A673 (cell line): ENCODE data around the gene CYP4A22. TPM values are rescaled to one million over a fixed set of nuclear protein-coding genes. Genes with fewer than 3 reads are reported as not detected.
"Not testable (repeated sequence)": the region's sequence is repeated elsewhere in the genome, so short reads cannot be mapped to it uniquely, and the experiment has no call there.

Experiments used
- BruUV-seq: library from RNA; stranded (reverse); fragments of 400-500 nt; replicated peaks from 2 replicates; lab custom pipeline; 2021; lab: Mats Ljungman, UMichigan
- CTCF ChIA-PET: fragments of 300-600 bp; sonication (Branson Sonifier 250); formaldehyde crosslinking; loops from one replicate; lab custom pipeline; 2022; ENCODE audit warnings: antibody characterized with exemption; lab: Charles Lee
- POLR2A ChIA-PET: fragments of 300-600 bp; sonication (Branson Sonifier 250); formaldehyde crosslinking; loops from one replicate; lab custom pipeline; 2022; ENCODE audit warnings: antibody characterized with exemption; ENCODE audit not compliant: low non-redundant PET; lab: Charles Lee
- DNase-seq: peaks from one replicate; pipeline ENCODE4 v3.0.0-alpha.2; 2015; ENCODE audit warnings: low spot score
- H3K27ac ChIP-seq: fragments of 200-600 bp; sonication (generic); 2 replicates; pipeline ENCODE4 v1.5.1; 2016; ENCODE audit warnings: mixed run types, low read depth, mild to moderate bottlenecking, mixed read lengths, antibody characterized with exemption, low read length; ENCODE audit not compliant: poor library complexity, severe bottlenecking
- H3K27me3 ChIP-seq: fragments of 200-600 bp; sonication (generic); replicated peaks from 2 replicates; pipeline ENCODE4 v1.6.1; 2017; ENCODE audit warnings: mixed run types, low read depth, mild to moderate bottlenecking, mixed read lengths, antibody characterized with exemption, low read length; ENCODE audit not compliant: insufficient read depth, poor library complexity
- H3K36me3 ChIP-seq: fragments of 200-600 bp; sonication (generic); 2 replicates; pipeline ENCODE4 v1.6.1; 2016; ENCODE audit warnings: mixed run types, mild to moderate bottlenecking, mixed read lengths, antibody characterized with exemption, low read length; ENCODE audit not compliant: insufficient read depth, poor library complexity, severe bottlenecking
- H3K4me1 ChIP-seq: fragments of 200-600 bp; sonication (generic); 2 replicates; pipeline ENCODE4 v1.6.1; 2017; ENCODE audit warnings: mixed run types, mild to moderate bottlenecking, mixed read lengths, antibody characterized with exemption, low read length; ENCODE audit not compliant: insufficient read depth, poor library complexity, severe bottlenecking
- H3K4me3 ChIP-seq: fragments of 200-600 bp; sonication (generic); 2 replicates; pipeline ENCODE4 v1.5.1; 2016; ENCODE audit warnings: low read depth, mixed run types, mild to moderate bottlenecking, mixed read lengths, low read length; ENCODE audit not compliant: poor library complexity, severe bottlenecking
- H3K9me3 ChIP-seq: fragments of 200-600 bp; sonication (generic); 2 replicates; pipeline ENCODE4 v1.6.1; 2016; ENCODE audit warnings: mixed run types, low read depth, mild to moderate bottlenecking, mixed read lengths, antibody characterized with exemption, low read length; ENCODE audit not compliant: poor library complexity, severe bottlenecking
- CTCF ChIP-seq: fragments of 300-800, 200-600 bp; sonication (generic); conservative IDR thresholded peaks from 2 replicates; pipeline ENCODE4 v1.5.1; 2017; ENCODE audit warnings: low read depth, mild to moderate bottlenecking, antibody characterized with exemption, low read length, moderate library complexity, mixed read lengths
- EZH2 ChIP-seq: fragments of 200-600 bp; sonication (generic); IDR thresholded peaks from 2 replicates; pipeline ENCODE4 v1.6.1; 2017; ENCODE audit warnings: borderline replicate concordance, low read depth, mild to moderate bottlenecking, mixed read lengths, antibody characterized with exemption, low read length; ENCODE audit not compliant: poor library complexity, severe bottlenecking
- intact Hi-C: fragments of 100-400 bp; cut with micrococcal nuclease; formaldehyde crosslinking; loops from one replicate; pipeline ENCODE4 v1.10.0; 2022; ENCODE audit not compliant: unreplicated experiment
- total RNA-seq: library from RNA; stranded (reverse); gene quantifications from 2 replicates; pipeline ENCODE4 v1.2.3, GENCODE V29; 2021

The CYP4A22 gene
- total RNA-seq, 1 experiment from 2014 or later: not detected

GRCh38 chr1:47126997-47127396 is 10.2 kb upstream of the CYP4A22 start:
- DNase-seq, H3K27ac ChIP-seq, POLR2A ChIA-PET, BruUV-seq, H3K36me3 ChIP-seq, CTCF ChIA-PET, H3K4me1 ChIP-seq, intact Hi-C loops, H3K4me3 ChIP-seq, H3K9me3 ChIP-seq: not testable (repeated sequence)
- peaks cover 19% of the 10 kb centered on the region for H3K27me3 ChIP-seq

- intact Hi-C loops: no loop called here
Observed at GRCh38 chr1:47128221-47128620, 9.0 kb upstream of the CYP4A22 start.

GRCh38 chr1:47128854-47129253 is 8.4 kb upstream of the CYP4A22 start:
- CTCF ChIA-PET, POLR2A ChIA-PET, H3K9me3 ChIP-seq, intact Hi-C loops, DNase-seq, H3K4me1 ChIP-seq, H3K27ac ChIP-seq, H3K36me3 ChIP-seq, H3K4me3 ChIP-seq, BruUV-seq: not testable (repeated sequence)
- H3K27me3 ChIP-seq: peaks cover 19% of the 10 kb centered on the region

More at GRCh38 chr1:47128221-47128620, 9.0 kb upstream of the CYP4A22 start:
- Histone ChIP-seq H3K27ac (no peak overlapping the region), H3K36me3 (no peaks in the 10 kb centered on the region), H3K4me3 (no peak overlapping the region), H3K9me3 (no peaks in the 10 kb centered on the region), H3K4me1 (no peaks in the 10 kb centered on the region), H3K27me3 (peaks cover 19% of the 10 kb centered on the region)
- BruUV-seq: no TSS peak
- TF ChIP-seq EZH2: no peak
- TF ChIP-seq CTCF: no peak
- DNase-seq: no peak
- ChIA-PET POLR2A (no interaction called here), CTCF (no interaction called here)

GRCh38 chr1:47129489-47130230 is 7.6 kb upstream of the CYP4A22 start:
- intact Hi-C loops, H3K27ac ChIP-seq, DNase-seq, POLR2A ChIA-PET, H3K9me3 ChIP-seq, H3K4me3 ChIP-seq, BruUV-seq, H3K36me3 ChIP-seq, H3K4me1 ChIP-seq, CTCF ChIA-PET: not testable (repeated sequence)
- peaks cover 19% of the 10 kb centered on the region for H3K27me3 ChIP-seq

GRCh38 chr1:47132665-47133064 is 4.6 kb upstream of the CYP4A22 start:
- POLR2A ChIA-PET, H3K9me3 ChIP-seq, BruUV-seq, H3K36me3 ChIP-seq, CTCF ChIA-PET, intact Hi-C loops, H3K27ac ChIP-seq, H3K4me1 ChIP-seq, DNase-seq, H3K4me3 ChIP-seq: not testable (repeated sequence)
- peaks cover 24% of the 10 kb centered on the region for H3K27me3 ChIP-seq
